Adrenal gland (tissue), 5 donors: Measurements from ENCODE around the gene MAGI1.

ENCODE experiments used
- POLR2A ChIP-seq, 2 donors: fragments of 450-650 bp; IDR thresholded peaks; one replicate each; pipeline ENCODE4 v1.6.1; 2017; ENCODE audit warnings: antibody characterized with exemption in 2 of 2, mild to moderate bottlenecking in 2 of 2, moderate library complexity in 1 of 2
- TF ChIP-seq, protein P1 (sequence below), 6 experiments: fragments of 450-650 bp in 4 of 6; fragments of 200-600 bp in 2 of 6; sonication (generic) in 1 of 6; IDR thresholded peaks; 1 replicate in 5 of 6; 2 replicates in 1 of 6; pipeline versions ENCODE4 v1.5.1 to v1.8.0; 2016 to 2021; ENCODE audit warnings: antibody characterized with exemption in 6 of 6, mild to moderate bottlenecking in 2 of 6, moderate library complexity in 1 of 6
- donor health status: DM: no; HTN: no; CAD: no.

GRCh38 chr3:65432388-65433003, 606.2 kb downstream of the MAGI1 start:
- TF ChIP-seq, protein P1, sequence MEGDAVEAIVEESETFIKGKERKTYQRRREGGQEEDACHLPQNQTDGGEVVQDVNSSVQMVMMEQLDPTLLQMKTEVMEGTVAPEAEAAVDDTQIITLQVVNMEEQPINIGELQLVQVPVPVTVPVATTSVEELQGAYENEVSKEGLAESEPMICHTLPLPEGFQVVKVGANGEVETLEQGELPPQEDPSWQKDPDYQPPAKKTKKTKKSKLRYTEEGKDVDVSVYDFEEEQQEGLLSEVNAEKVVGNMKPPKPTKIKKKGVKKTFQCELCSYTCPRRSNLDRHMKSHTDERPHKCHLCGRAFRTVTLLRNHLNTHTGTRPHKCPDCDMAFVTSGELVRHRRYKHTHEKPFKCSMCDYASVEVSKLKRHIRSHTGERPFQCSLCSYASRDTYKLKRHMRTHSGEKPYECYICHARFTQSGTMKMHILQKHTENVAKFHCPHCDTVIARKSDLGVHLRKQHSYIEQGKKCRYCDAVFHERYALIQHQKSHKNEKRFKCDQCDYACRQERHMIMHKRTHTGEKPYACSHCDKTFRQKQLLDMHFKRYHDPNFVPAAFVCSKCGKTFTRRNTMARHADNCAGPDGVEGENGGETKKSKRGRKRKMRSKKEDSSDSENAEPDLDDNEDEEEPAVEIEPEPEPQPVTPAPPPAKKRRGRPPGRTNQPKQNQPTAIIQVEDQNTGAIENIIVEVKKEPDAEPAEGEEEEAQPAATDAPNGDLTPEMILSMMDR (IDR thresholded peaks at IDR 0.05), result no peak
- no peak for TF ChIP-seq POLR2A (IDR thresholded peaks at IDR 0.05)
